PC-9 (cell line): Measurements from ENCODE around the gene ATXN1. TPM values are rescaled to one million over a fixed set of nuclear protein-coding genes. Genes with fewer than 3 reads are reported as not detected.

Experiments used
- BruUV-seq: library from RNA; stranded (reverse); fragments of 400-500 nt; replicated peaks from 2 replicates; lab custom pipeline; 2021; lab: Mats Ljungman, UMichigan
- CTCF ChIA-PET: fragments of 300-600 bp; sonication (Branson Sonifier 250); formaldehyde crosslinking; loops from one replicate; lab custom pipeline; 2022; ENCODE audit warnings: antibody characterized with exemption; lab: Charles Lee
- POLR2A ChIA-PET: fragments of 300-600 bp; sonication (Branson Sonifier 250); formaldehyde crosslinking; loops from one replicate; lab custom pipeline; 2022; ENCODE audit warnings: antibody characterized with exemption; ENCODE audit not compliant: unreplicated experiment; lab: Charles Lee
- DNase-seq, 2 experiments: peaks; one replicate each; pipeline versions ENCODE4 v3.0.0 to v3.0.0-alpha.2; 2015 to 2022; ENCODE audit warnings: mixed read lengths in 1 of 2
- H2AFZ ChIP-seq: fragments of 200-600 bp; sonication (generic); 2 replicates; pipeline ENCODE4 v1.8.1; 2017; ENCODE audit warnings: antibody characterized with exemption
- H3F3A ChIP-seq: fragments of 200-600 bp; sonication (generic); 2 replicates; pipeline ENCODE4 v1.8.1; 2017; ENCODE audit warnings: antibody characterized with exemption, mild to moderate bottlenecking, low read depth; ENCODE audit not compliant: insufficient read depth
- H3K27ac ChIP-seq: fragments of 200-600 bp; sonication (generic); 2 replicates; pipeline ENCODE4 v1.6.1; 2016; ENCODE audit warnings: mixed run types
- H3K27me3 ChIP-seq: fragments of 200-600 bp; sonication (generic); 2 replicates; pipeline ENCODE4 v1.6.1; 2016; ENCODE audit warnings: low read depth, mixed run types; ENCODE audit not compliant: insufficient read depth
- H3K36me3 ChIP-seq: fragments of 200-600 bp; sonication (generic); 2 replicates; pipeline ENCODE4 v1.6.1; 2016; ENCODE audit warnings: low read depth, mixed run types
- H3K4me1 ChIP-seq: fragments of 200-600 bp; sonication (generic); replicated peaks from 2 replicates; pipeline ENCODE4 v1.6.1; 2016; ENCODE audit warnings: mixed run types; ENCODE audit not compliant: insufficient read depth
- H3K4me2 ChIP-seq: fragments of 200-600 bp; sonication (generic); 2 replicates; pipeline ENCODE4 v1.6.1; 2017; ENCODE audit warnings: mixed run types
- H3K4me3 ChIP-seq: fragments of 200-600 bp; sonication (generic); 2 replicates; pipeline ENCODE4 v1.6.1; 2016; ENCODE audit warnings: mixed run types
- H3K79me2 ChIP-seq: fragments of 200-600 bp; sonication (generic); 2 replicates; pipeline ENCODE4 v1.6.1; 2017; ENCODE audit warnings: low read depth, mixed run types
- H3K9me2 ChIP-seq: fragments of 200-600 bp; sonication (generic); 2 replicates; pipeline ENCODE4 v1.8.1; 2017; ENCODE audit warnings: mild to moderate bottlenecking; ENCODE audit not compliant: insufficient read depth
- H3K9me3 ChIP-seq: fragments of 200-600 bp; sonication (generic); 2 replicates; pipeline ENCODE4 v1.8.1; 2016; ENCODE audit warnings: low read depth; ENCODE audit not compliant: insufficient read depth
- H4K20me1 ChIP-seq: fragments of 200-600 bp; sonication (generic); 2 replicates; pipeline ENCODE4 v1.8.1; 2017; ENCODE audit not compliant: insufficient read depth
- EZH2 ChIP-seq: fragments of 200-600 bp; sonication (generic); IDR thresholded peaks from 2 replicates; pipeline ENCODE4 v1.8.0; 2017; ENCODE audit warnings: antibody characterized with exemption, low read depth
- intact Hi-C: fragments of 100-400 bp; cut with micrococcal nuclease; formaldehyde crosslinking; loops from one replicate; pipeline ENCODE4 v1.10.0; 2022; ENCODE audit not compliant: unreplicated experiment
- total RNA-seq: library from RNA; stranded (reverse); gene quantifications from 2 replicates; pipeline ENCODE4 v1.2.3, GENCODE V29; 2021
- TF ChIP-seq, protein P1 (sequence below): fragments of 200-600 bp; sonication (generic); conservative IDR thresholded peaks from 2 replicates; pipeline ENCODE4 v1.6.1; 2017; ENCODE audit warnings: mixed run types, antibody characterized with exemption, mild to moderate bottlenecking, moderate library complexity

The ATXN1 gene
- total RNA-seq, 1 experiment from 2014 or later: 42.7 TPM

DNA sequence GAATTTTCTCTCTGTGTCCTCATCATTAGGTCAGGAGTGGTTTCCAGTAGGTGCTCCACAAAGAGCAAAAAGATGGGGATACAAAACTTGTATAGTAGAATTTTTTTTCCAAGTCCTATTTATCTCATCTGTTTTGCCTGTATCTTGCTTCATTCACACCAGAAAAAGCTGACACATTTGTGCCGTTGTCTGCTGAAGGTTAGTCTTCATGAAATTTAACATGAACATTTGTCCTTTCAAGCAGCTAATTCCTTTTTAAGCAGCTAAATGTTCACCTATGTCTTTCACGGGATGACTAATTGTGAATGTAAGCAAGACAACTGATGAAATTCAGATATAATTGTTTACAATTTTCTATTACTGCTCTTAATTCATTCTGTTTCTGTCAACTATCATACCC, 83.8 kb downstream of the ATXN1 start:
- Histone ChIP-seq H3K4me1 (peaks cover 52% of the 10 kb centered on the region), H3K36me3 (no peaks in the 10 kb centered on the region), H3K27ac (peak overlapping the region; percentile 73), H3K79me2 (peaks cover 18% of the 10 kb centered on the region), H2AFZ (no peak overlapping the region), H4K20me1 (no peaks in the 10 kb centered on the region), H3K9me3 (no peaks in the 10 kb centered on the region), H3K27me3 (no peaks in the 10 kb centered on the region), H3K4me3 (no peak overlapping the region), H3F3A (peaks cover 31% of the 10 kb centered on the region), H3K4me2 (peak overlapping the region; percentile 45), H3K9me2 (no peaks in the 10 kb centered on the region)
- intact Hi-C loops: loop anchor here (2.0 kb wide), 1 partner anchor 83 kb away; the partner anchor contains the start of gene ATXN1
- no TSS peak for BruUV-seq
- DNase-seq: no peak
- POLR2A ChIA-PET: interaction anchor here (0.6 kb wide), 3 partner anchors 68 to 1727 kb away, joined by 3 to 5 read pairs (median 3); no protein-coding TSS in a partner anchor
- TF ChIP-seq, protein P1, sequence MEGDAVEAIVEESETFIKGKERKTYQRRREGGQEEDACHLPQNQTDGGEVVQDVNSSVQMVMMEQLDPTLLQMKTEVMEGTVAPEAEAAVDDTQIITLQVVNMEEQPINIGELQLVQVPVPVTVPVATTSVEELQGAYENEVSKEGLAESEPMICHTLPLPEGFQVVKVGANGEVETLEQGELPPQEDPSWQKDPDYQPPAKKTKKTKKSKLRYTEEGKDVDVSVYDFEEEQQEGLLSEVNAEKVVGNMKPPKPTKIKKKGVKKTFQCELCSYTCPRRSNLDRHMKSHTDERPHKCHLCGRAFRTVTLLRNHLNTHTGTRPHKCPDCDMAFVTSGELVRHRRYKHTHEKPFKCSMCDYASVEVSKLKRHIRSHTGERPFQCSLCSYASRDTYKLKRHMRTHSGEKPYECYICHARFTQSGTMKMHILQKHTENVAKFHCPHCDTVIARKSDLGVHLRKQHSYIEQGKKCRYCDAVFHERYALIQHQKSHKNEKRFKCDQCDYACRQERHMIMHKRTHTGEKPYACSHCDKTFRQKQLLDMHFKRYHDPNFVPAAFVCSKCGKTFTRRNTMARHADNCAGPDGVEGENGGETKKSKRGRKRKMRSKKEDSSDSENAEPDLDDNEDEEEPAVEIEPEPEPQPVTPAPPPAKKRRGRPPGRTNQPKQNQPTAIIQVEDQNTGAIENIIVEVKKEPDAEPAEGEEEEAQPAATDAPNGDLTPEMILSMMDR: no peak
- CTCF ChIA-PET: interaction anchor here (1.0 kb wide), 1 partner anchor 274 kb away, joined by 3 read pairs; no protein-coding TSS in a partner anchor

DNA sequence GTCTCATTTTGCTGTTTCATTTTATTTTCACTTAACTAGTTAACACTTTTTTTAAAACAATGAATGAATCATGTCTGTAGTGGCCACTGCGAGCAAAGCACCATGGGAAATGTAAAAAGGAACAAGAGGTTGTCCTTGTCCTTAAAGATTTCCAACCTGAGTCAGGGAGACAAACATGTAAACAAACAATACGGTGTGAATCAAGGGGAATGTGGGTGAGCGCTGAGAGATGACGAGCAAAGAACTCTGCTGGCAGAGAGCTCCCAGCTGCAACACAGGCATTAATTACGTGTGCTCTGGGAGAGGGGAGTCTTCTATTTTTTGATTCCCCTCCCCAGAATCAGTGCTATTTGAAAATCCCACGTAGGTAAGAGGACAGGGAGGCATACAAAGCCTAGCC, 84.3 kb downstream of the ATXN1 start:
- H3K27me3 ChIP-seq: no peaks in the 10 kb centered on the region
- H3K4me1 ChIP-seq: peaks cover 54% of the 10 kb centered on the region
- H3K27ac ChIP-seq: peak overlapping the region; percentile 73
- CTCF ChIA-PET: interaction anchor here (1.0 kb wide), 1 partner anchor 273 kb away, joined by 3 read pairs; no protein-coding TSS in a partner anchor
- no peaks in the 10 kb centered on the region for H3K36me3 ChIP-seq
- TF ChIP-seq EZH2: no peak
- TF ChIP-seq, protein P1: no peak
- H3K9me3 ChIP-seq: no peaks in the 10 kb centered on the region
- H3F3A ChIP-seq: peaks cover 29% of the 10 kb centered on the region
- H3K4me3 ChIP-seq: no peak overlapping the region
- no peaks in the 10 kb centered on the region for H3K9me2 ChIP-seq
- peaks cover 18% of the 10 kb centered on the region for H3K79me2 ChIP-seq
- no peak overlapping the region for H2AFZ ChIP-seq
- H4K20me1 ChIP-seq: no peaks in the 10 kb centered on the region
- POLR2A ChIA-PET: interaction anchor here (0.6 kb wide), 1 partner anchor 110 kb away, joined by 5 read pairs; no protein-coding TSS in a partner anchor
- H3K4me2 ChIP-seq: peak overlapping the region; percentile 45
- BruUV-seq: no TSS peak
- intact Hi-C loops: loop anchor here (2.0 kb wide), 1 partner anchor 84 kb away; the partner anchor contains the start of gene ATXN1
- peak; percentile 60 to 83 for DNase-seq

DNA sequence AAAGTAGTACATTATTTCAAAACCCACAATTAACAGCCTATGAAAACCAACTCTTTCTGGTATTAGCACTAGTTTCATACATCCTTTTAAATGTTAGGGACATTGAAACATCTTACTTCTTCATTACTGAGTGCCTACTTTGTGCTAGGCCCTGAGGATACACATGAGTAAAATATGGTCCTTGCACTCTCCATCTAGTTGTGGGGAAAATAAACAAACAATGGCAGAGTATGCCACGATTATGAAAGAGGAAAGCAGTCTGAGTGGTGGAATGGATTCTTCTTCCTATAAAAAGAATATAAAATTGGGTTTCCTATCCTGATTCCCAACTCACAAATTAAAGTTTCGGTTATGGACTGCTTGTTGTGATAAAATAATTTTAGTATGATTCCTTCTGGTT, 84.9 kb downstream of the ATXN1 start:
- CTCF ChIA-PET: no interaction called here
- H3K4me1 ChIP-seq: peaks cover 54% of the 10 kb centered on the region
- intact Hi-C loops: loop anchor here (2.0 kb wide), 1 partner anchor 84 kb away; the partner anchor contains the start of gene ATXN1
- no peaks in the 10 kb centered on the region for H3K9me2 ChIP-seq
- peak overlapping the region; percentile 45 for H3K4me2 ChIP-seq
- H4K20me1 ChIP-seq: no peaks in the 10 kb centered on the region
- TF ChIP-seq, protein P1: no peak
- TF ChIP-seq EZH2: no peak
- no peaks in the 10 kb centered on the region for H3K9me3 ChIP-seq
- no peaks in the 10 kb centered on the region for H3K27me3 ChIP-seq
- H3K79me2 ChIP-seq: peaks cover 18% of the 10 kb centered on the region
- H2AFZ ChIP-seq: no peak overlapping the region
- POLR2A ChIA-PET: no interaction called here
- peaks cover 23% of the 10 kb centered on the region for H3F3A ChIP-seq
- H3K36me3 ChIP-seq: no peaks in the 10 kb centered on the region
- no TSS peak for BruUV-seq
- DNase-seq: no peak
- H3K27ac ChIP-seq: peak overlapping the region; percentile 73
- no peak overlapping the region for H3K4me3 ChIP-seq
